ENCODE measurements around the gene TBCD.

Gene TBCD

DNA sequence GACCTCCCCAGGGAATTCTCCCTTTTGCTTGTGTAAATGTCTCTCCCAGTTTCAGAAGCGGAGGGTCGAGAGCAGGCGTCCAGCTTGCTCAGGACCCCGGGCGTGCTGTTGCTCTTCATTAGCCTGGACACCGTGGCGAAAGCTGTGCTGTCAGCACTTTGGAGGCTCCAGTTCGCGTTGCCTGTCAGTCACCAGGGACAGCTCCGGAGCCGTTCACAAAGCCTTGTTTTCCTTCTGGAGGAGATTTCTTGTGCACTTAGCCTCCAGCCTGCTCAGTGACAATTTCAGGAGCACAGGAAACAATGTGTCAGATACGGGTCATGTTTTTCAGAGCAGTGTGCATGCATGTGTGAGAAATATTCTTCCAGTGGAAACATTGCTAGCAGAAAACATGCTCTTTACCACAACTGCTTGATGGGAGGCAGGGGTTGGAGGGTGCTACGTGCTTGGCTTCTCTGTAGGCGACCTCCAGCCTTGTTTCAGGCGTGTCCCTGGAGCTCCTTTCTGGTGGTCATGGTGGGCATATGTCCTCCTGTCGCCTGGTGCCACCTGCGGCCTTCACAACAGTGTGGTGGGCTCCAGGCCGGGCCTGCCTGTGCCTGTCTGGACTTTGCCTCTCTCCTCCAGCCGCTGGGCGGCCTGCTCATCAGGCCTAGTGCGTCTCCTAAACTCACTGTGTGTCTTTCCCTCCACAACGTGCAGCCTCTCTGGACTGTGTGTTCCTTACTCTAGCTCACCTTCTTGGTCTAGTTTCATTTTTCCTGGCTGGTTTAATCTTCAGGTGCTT lies 59.0 kb downstream of the TBCD start:
- H3K4me1 ChIP-seq (ENCODE audit: low read length): no peaks in the 10 kb centered on the region
- H3K9ac ChIP-seq (ENCODE audit: low read length): no peak overlapping the region
- peaks cover 12% of the 10 kb centered on the region for H3K36me3 ChIP-seq (replicated peaks; ENCODE audit: low read depth, low read length)
- no peak overlapping the region for H3K4me3 ChIP-seq (ENCODE audit: low read length)
- no peaks in the 10 kb centered on the region for H3K9me3 ChIP-seq (ENCODE audit: insufficient read depth, low read length)
- H3K27me3 ChIP-seq (ENCODE audit: low read depth, low read length): no peaks in the 10 kb centered on the region
- H2AFZ ChIP-seq (ENCODE audit: low read depth, low read length): no peak overlapping the region
- no peaks in the 10 kb centered on the region for H3K79me2 ChIP-seq (ENCODE audit: low read length)
- no peak overlapping the region for H3K4me2 ChIP-seq (ENCODE audit: low read length)
- TF ChIP-seq CTCF (IDR thresholded peaks at IDR 0.05; ENCODE audit: low read depth, low read length): no peak
- TF ChIP-seq EZH2phosphoT487 (IDR thresholded peaks at IDR 0.05; ENCODE audit: low read depth): no peak
- no peaks in the 10 kb centered on the region for H4K20me1 ChIP-seq (ENCODE audit: insufficient read depth, low read length)
- H3K27ac ChIP-seq (ENCODE audit: low read length): no peak overlapping the region

- no peaks in the 10 kb centered on the region for H3K4me1 ChIP-seq (ENCODE audit: low read length)
- H3K4me3 ChIP-seq (ENCODE audit: low read length): no peak overlapping the region
- H3K4me2 ChIP-seq (ENCODE audit: low read length): no peak overlapping the region
- peaks cover 8% of the 10 kb centered on the region for H3K36me3 ChIP-seq (replicated peaks; ENCODE audit: low read depth, low read length)
- no peak overlapping the region for H2AFZ ChIP-seq (ENCODE audit: low read depth, low read length)
- H3K9ac ChIP-seq (ENCODE audit: low read length): no peak overlapping the region
- no peaks in the 10 kb centered on the region for H3K27me3 ChIP-seq (ENCODE audit: low read depth, low read length)
- H4K20me1 ChIP-seq (ENCODE audit: insufficient read depth, low read length): no peaks in the 10 kb centered on the region
- no peak overlapping the region for H3K27ac ChIP-seq (ENCODE audit: low read length)
- H3K9me3 ChIP-seq (ENCODE audit: insufficient read depth, low read length): no peaks in the 10 kb centered on the region
- H3K79me2 ChIP-seq (ENCODE audit: low read length): no peaks in the 10 kb centered on the region
- TF ChIP-seq EZH2phosphoT487 (IDR thresholded peaks at IDR 0.05; ENCODE audit: low read depth) (no peak), CTCF (IDR thresholded peaks at IDR 0.05; ENCODE audit: low read depth, low read length) (no peak)
Measured at GRCh38 chr17:82812058-82812457, 60.2 kb downstream of the TBCD start.

- Histone ChIP-seq H3K27ac (ENCODE audit: low read length) (no peak overlapping the region), H4K20me1 (ENCODE audit: insufficient read depth, low read length) (no peaks in the 10 kb centered on the region), H3K4me1 (ENCODE audit: low read length) (no peaks in the 10 kb centered on the region), H3K4me3 (ENCODE audit: low read length) (no peak overlapping the region), H3K9ac (ENCODE audit: low read length) (no peak overlapping the region), H3K79me2 (ENCODE audit: low read length) (no peaks in the 10 kb centered on the region), H3K27me3 (ENCODE audit: low read depth, low read length) (no peaks in the 10 kb centered on the region), H3K9me3 (ENCODE audit: insufficient read depth, low read length) (no peaks in the 10 kb centered on the region), H3K4me2 (ENCODE audit: low read length) (no peak overlapping the region), H3K36me3 (replicated peaks; ENCODE audit: low read depth, low read length) (peaks cover 4% of the 10 kb centered on the region), H2AFZ (ENCODE audit: low read depth, low read length) (no peak overlapping the region)
- TF ChIP-seq EZH2phosphoT487 (IDR thresholded peaks at IDR 0.05; ENCODE audit: low read depth) (no peak), CTCF (IDR thresholded peaks at IDR 0.05; ENCODE audit: low read depth, low read length) (no peak)
Measured at GRCh38 chr17:82812601-82813000, 60.7 kb downstream of the TBCD start.

DNA sequence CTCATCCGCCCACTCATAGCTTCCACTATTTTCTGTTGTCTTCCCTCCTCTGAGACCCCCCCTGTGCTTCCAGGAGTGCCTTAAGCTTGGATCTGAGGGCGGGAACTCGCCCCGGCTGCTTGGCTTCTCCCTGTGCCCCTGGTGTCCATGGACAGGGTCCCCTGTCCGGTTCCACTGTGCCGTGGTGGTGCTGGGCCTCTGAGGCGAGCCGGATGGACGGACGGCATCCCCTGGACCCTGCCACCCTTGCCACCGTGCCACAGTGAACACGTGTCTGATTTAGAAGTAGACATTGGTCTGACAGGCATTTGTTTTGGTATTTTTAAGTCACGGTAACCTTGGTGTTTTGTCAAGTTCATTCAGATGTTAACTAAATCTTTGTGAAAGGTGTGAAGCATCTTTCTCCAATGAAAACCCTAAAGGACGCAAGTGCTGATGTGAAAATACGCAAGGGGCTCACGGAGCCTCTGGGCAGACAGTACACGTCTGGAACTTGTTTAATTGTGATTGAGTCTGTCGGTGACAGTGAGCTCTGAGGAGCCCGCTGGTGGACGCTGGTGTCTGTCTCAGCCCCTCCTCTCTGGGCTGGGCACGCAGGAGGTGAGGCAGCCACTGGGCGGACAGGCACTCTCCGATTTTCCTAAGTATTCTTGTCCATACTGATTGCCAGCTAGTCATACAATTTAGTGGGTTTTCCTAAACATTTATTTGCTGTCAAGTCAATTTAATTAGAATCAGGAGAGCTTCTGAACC lies 61.6 kb downstream of the TBCD start:
- Histone ChIP-seq H3K9ac (ENCODE audit: low read length) (no peak overlapping the region), H3K4me3 (ENCODE audit: low read length) (no peak overlapping the region), H3K4me1 (ENCODE audit: low read length) (peaks cover under 1% of the 10 kb centered on the region; the same call in 1 of the 2 replicates), H4K20me1 (ENCODE audit: insufficient read depth, low read length) (0 out of 2 replicates have a peak, but pooled peaks cover 5% of the 10 kb centered on the region), H3K27ac (ENCODE audit: low read length) (no peak overlapping the region), H3K4me2 (ENCODE audit: low read length) (no peak overlapping the region), H3K79me2 (ENCODE audit: low read length) (no peaks in the 10 kb centered on the region), H3K27me3 (ENCODE audit: low read depth, low read length) (no peaks in the 10 kb centered on the region), H2AFZ (ENCODE audit: low read depth, low read length) (no peak overlapping the region), H3K36me3 (replicated peaks; ENCODE audit: low read depth, low read length) (peaks cover 5% of the 10 kb centered on the region), H3K9me3 (ENCODE audit: insufficient read depth, low read length) (no peaks in the 10 kb centered on the region)
- TF ChIP-seq CTCF (IDR thresholded peaks at IDR 0.05; ENCODE audit: low read depth, low read length): no peak
- TF ChIP-seq EZH2phosphoT487 (IDR thresholded peaks at IDR 0.05; ENCODE audit: low read depth): no peak

All from OCI-LY3 (cell line).